Bone marrow (tissue), 2 donors: ENCODE data around the gene SPINK8.
"Not testable (repeated sequence)": the region's sequence is repeated elsewhere in the genome, so short reads cannot be mapped to it uniquely, and the experiment has no call there.

ENCODE experiments used
- DNase-seq, 2 donors: peaks; one replicate each; lab custom pipeline; 2025; lab: John Stamatoyannopoulos, UW

SPINK8 gene

GRCh38 chr3:48331706-48332435, 1.6 kb downstream of the SPINK8 start:
- DNase-seq: not testable (repeated sequence)

DNA sequence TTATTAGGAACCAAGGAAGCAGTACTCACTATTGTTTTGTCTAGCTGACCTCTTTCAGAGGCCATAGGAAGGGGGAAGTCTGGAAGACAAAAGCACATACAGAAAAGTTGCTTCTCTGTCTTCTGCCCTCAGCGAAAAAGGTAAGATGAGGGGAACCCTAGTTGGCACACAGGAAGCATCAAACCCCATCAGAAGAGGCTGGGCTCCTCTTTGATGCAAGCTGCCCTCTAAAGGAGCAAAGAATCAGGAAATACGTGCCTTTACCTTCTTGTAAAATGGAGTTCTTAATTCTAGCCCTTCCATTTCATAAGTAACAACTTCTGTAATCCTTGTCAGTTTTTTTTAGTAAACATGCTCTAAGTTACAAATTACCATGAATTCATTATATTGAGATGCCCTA, 12.5 kb downstream of the SPINK8 start:
- DNase-seq: no peak

GRCh38 chr3:48318713-48319468, 14.6 kb downstream of the SPINK8 start:
- no peak for DNase-seq

- no peak for DNase-seq
These were observed 18.9 kb downstream of the SPINK8 start for GRCh38 chr3:48314542-48314941.

- peak in 1 of 2 donors; percentile 10 for DNase-seq
These were observed 26.5 kb downstream of the SPINK8 start for GRCh38 chr3:48306860-48307530.

- no peak for DNase-seq
These were observed 27.2 kb downstream of the SPINK8 start for GRCh38 chr3:48306290-48306689.

DNA sequence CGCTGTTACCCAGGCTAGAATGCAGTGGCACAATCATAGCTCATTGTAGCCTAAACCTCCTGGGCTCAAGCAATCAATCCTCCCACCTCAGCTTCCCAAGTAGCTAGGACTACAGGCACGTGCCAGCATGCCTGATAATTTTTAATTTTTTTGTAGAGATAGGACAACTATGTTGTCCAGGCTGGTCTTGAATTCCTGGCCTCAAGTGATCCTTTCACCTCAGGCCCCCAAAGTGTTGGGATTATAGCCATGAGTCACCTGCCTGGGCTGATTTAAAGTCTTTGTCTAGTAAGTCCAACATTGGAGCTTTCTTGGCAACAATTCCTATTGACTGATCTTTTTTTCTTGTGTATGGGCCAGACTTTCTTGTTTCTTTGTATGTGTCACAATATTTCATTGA, 28.1 kb downstream of the SPINK8 start:
- DNase-seq: no peak

DNA sequence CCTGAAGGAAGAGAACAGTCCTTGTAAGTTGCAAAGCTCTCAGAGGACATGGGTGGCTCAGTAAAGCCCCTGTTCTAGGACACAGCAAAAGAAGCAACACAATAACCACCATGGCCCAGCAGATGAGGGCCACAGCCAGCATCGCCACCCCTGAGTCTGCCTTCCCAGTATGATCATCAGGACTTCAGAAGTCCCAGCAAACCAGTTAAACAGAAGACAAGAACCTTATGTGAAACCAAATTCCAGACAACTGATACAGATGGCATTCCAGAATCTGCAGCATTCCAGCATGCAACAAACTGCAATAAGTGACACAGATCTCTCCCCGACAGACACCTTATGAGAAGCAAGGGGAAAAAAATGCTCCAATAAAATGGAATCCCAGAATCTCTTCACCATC, 30.4 kb downstream of the SPINK8 start:
- DNase-seq: no peak

GRCh38 chr3:48301800-48302166, 31.7 kb downstream of the SPINK8 start:
- DNase-seq: no peak

GRCh38 chr3:48301020-48301799, 32.3 kb downstream of the SPINK8 start, which contains the start of gene NME6:
Gene NME6 (minus strand): TSS chr3:48301367.
- peak; percentile 85 to 87 for DNase-seq

DNA sequence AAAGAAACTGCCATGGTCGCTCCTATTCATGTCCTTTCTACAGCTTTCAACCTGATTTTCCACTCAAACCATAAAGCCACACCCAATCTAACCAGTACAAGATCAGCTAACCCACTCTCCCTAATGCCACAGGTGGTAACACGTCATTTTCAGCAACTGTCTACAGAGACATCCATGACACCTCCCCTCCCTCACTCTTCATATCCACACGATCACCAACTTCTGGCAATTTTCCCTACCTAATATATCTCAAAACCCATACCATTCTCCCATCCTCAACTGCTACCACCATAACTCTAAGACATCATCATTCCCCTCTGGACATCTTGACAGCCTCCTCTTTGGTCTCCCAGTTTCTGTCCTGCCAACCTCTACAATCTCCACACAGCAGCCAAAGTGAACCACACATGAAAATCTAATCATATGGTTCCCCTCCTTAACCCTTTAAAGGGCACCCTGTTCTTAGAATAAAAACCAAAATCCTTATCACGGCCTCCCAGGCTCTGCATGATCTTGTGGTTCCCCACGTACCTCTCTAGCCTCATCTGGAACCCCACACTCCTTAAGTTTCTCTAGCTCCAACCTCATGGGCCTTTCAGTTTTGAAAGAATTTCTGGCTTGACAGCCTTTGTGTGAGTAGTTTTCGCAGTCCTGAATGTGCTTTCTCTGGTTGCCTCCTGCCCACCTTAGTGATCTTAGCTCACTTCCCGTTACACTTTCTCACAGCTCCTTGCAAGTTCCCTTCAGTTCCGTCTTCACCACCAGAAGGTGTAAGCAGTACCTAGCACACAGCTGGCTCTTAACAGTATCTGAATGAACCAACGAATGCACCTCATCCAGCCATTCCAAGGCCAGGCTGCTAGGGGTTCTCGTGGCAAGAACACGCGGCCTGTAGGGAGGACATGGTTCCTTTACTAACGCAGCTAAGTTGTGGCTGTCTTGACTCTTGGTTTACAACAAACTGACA, 33.4 kb downstream of the SPINK8 start:
- peak in 1 of 2 donors; percentile 24 for DNase-seq

DNA sequence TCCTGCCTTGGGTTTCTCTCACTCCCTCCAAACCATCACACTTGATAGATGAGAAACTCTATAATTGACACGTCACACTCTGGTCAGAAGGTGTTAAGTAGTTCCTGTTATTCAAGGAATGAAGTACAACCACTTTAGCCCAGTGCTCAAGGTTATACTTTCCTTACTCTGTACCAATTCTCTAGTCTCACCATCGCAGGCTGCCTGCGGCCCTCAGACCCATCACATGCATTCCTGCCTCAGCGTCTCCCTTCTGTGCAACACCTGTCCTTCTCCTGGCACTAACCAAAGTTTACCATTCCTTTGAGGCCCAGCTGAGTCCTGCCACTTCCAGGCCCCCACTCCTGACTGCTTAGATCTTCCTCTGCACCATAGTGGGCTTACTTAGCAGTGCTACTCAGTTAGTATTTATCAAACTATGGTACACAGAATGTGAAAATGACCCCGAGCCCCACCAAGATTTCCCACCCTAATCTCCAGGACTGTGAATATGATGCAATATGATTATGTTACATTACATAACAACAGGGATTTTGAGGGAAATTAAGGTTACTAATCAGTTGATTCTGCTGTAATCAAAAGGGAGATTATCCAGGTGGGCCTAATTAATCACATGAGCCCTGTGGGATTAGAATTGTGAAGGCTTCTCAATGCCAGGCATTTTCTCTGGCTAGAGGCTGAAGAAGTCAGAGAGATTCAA, 36.2 kb downstream of the SPINK8 start:
- no peak for DNase-seq

DNA sequence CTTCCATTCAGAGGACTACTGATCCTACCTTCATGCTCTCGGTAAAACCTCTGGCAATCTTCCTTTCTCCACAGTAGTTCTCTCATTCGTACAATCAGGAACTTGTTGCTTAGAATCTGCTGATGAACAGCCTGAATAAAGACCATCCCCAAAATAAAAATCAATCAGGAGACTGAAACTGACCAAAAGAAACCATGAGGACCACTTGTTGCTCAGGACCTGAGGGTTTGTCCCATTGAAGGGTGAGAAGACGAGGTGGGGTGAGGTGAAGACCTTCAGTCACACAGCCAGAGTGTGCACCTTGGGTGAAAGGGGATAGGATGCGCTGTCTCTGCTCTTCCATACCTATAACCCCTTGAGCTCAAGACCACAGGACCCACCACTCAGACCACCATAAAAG, 36.8 kb downstream of the SPINK8 start:
- DNase-seq: no peak

DNA sequence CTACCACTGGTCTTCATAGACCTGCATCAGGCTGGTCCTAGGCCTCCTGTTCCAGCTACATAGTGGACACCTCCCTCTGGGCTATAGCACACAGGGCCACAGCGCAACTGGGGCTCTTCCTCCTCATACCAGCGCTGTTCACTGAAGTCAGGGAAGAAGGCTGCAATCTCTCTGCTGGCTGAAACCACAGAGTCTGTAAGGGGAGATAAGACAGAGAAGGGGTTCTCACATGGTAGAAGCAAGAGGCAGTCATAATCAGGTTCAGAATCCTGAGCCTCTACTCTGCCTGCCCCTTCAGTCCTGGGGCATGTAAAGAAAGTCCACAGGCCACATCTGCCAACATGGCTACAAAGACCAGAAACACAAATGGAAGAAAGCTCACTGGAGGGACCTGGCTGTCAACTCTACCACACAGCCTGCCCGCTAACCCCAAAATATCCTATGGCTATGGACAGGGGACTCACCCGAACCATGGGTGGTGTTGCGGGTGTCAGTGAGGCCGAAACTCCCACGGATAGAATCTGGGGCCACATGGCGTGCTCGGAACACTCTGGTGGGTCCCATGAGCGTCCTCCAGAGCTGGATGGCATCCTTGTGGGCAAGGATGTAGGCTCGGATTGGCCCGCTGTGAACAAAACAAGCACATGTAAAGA, 38.7 kb downstream of the SPINK8 start:
- no peak for DNase-seq

DNA sequence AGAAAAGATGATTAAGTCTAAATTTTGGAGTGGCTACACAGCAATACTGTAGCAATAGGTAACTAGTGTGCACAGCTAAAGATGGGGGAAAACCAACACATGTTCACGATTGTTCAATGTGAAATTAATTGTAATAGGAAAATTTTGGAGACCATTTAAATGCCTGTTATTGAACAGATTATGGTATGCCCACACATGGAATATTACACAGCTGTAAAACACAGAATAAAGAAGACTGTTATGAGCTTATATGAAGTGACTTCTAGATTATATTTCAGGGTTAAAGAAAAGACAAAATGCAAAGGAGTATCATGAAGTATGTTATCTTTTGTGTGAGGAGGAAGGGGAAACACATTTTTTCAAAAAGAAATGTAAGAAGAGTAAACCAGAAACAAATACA, 43.8 kb downstream of the SPINK8 start:
- no peak for DNase-seq

DNA sequence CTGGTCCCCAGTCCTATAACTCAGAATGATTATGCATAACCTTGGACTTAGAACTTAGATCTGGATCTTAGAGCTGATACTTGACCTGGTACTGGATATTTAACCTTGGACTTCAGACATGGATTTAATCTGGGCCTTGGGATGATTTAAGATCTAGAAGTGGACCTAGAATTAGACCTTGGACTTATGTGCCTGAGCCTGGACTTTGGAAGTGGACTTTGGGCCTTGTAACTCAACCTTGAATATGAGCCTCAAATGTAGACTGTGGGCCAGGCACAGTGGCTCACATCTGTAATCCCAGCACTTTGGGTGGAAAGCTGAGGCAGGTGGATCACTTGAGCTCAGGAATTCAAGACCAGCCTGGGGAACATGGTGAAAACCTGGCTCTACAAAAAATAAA, 46.4 kb downstream of the SPINK8 start:
- DNase-seq: no peak

GRCh38 chr3:48286308-48286707, 47.2 kb downstream of the SPINK8 start:
- DNase-seq: no peak

- DNase-seq: no peak
These were observed 47.8 kb downstream of the SPINK8 start for GRCh38 chr3:48285675-48286074.

- no peak for DNase-seq
These were observed 48.3 kb downstream of the SPINK8 start for GRCh38 chr3:48285132-48285531.

GRCh38 chr3:48280881-48281280, 52.6 kb downstream of the SPINK8 start:
- no peak for DNase-seq
